Left ventricle myocardium superior (tissue), 1 donor: ENCODE data around the gene CNTNAP5. TPM values are rescaled to one million over a fixed set of nuclear protein-coding genes. Genes with fewer than 3 reads are reported as not detected.

Source experiments
- ATAC-seq: fragments of 200-7000 bp; cut with Tn5 transposase; one replicate; pipeline ENCODE4 v1.9.1; 2020; ENCODE audit warnings: mild to moderate bottlenecking, moderate library complexity
- DNase-seq: peaks from one replicate; pipeline ENCODE4 v3.0.0-alpha.2; 2020
- intact Hi-C: fragments of 100-400 bp; cut with micrococcal nuclease; formaldehyde crosslinking; loops from one replicate; pipeline ENCODE4 v1.11.0; 2022
- total RNA-seq: library from RNA; stranded (reverse); fragmentation: NEBNext Ultra II Directional; extraction: Animal tissue kit (Norgen Biotek cat#: 25700); gene quantifications from one replicate; pipeline ENCODE4 v1.2.1, GENCODE V29; 2021
- donor health status: DM: no; HTN: yes; CAD: no; lungs with severe emphysema.

The CNTNAP5 gene
- total RNA-seq, 1 donor from 2014 or later = not detected

DNA sequence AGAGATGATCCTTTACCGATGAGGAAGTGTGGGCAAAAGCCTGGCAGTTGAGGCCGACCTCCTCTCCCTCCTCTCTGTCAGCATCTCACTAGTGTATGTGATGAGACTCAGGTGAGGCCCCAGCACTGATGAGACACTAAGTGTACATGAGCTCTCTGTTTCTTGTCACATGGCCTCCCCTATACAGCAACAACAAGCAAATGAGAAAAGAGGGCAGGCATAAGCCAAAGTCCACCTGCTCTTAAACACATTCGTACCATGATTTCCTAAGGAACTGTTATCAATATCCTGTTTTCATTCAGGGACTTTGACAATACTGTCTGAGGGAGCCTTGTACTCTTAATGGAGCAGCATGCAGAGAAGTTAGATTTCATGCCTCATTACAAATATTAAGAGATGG, 113.0 kb downstream of the CNTNAP5 start:
- intact Hi-C loops = no loop called here
- ATAC-seq (no peak), DNase-seq (no peak)

DNA sequence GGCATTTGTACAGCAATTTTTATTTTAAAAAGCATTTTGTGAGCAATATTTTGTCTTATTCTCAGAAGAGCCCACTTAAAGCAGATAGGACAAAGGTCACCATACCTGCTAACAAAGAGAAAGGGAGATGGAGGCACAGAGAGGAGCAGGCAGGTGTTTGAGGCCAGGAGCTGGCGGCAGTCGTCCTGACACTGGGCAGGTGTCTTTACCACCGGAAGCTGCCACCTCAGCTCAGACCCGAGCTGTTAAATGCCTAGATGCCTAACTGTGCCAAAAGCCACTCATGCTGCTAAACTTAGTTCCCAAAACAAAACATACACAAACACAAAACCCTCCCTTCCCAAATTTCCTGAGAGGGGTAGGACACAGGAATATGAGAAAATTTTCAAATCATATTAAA, 120.9 kb downstream of the CNTNAP5 start:
- ATAC-seq (no peak), DNase-seq (no peak)
- intact Hi-C loops = no loop called here

DNA sequence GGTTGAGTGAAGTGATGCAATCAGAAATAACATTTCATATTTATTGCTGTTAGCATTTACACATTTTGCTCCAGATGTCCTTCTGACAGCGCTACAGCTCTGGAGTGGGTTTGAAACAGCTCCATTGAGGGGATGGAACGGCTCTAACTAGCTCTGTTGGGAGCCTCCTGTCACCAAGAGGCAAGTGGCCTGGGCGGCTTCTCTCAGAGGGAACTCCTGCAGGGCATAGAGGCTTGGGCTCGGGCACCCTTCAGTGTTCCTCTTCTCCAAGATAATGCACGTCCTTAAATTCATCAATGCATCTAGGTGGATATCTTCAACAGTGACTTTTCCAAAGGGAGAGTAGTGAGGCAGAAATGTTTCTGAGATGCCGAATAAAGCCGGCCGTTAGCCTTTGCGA, 122.5 kb downstream of the CNTNAP5 start:
- ATAC-seq (no peak), DNase-seq (no peak)
- intact Hi-C loops = no loop called here

DNA sequence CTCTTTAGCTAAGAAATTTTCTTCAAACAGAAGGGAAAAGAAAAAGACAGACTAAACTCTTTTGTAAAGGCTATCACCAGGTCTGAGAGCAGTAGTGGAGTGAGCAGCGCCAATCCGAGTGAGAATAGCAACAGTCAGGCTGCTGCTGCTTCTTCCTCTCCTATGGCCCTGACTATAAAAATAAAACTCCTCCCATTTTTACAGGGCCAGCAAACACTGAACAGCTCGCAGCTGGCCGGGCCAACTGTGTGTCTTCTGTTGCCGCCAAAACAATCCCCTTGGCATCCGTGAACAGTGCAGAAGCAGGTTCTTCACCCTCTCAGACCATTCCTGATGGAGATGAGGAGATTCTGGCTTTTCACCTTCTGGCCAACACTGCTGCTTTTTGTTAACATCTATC, 124.5 kb downstream of the CNTNAP5 start:
- no peak for DNase-seq
- intact Hi-C loops = no loop called here
- no peak for ATAC-seq

DNA sequence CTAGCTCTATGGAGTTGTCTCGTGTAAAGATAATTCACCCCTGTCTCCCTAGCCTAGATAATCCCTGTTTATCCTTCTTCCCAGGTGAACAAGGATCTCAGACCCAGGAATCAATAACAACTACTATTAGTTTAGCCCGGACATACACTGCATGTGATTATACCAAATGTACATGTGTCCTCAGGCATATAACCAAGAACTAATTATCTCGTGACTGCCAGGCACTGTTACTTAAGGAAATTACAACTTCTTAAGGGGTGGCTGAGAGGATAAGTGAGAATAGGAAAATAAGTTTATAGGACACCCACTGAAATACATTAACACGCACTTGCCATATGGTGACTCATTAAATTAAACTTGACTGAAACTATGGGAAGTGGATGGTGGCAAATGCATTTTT, 126.6 kb downstream of the CNTNAP5 start:
- intact Hi-C loops = no loop called here
- ATAC-seq (no peak), DNase-seq (no peak)

DNA sequence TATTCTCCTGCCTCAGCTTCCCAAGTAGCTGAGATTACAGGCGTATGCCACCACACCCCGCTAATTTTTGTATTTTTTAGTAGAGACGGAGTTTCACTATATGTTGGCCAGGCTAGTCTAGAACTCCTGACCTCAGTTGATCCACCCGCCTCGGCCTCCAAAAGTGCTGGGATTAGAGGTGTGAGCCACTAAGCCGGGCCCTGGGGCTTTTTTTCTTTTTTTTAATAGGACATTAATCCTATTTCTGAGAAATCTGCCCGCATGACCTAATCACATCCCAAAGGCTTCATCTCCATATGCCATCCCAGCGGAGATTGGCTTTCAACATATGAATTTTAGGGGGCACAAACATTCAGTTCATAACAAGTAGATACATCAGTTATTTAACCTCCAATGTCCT, 128.6 kb downstream of the CNTNAP5 start:
- intact Hi-C loops = no loop called here
- ATAC-seq = no peak

DNA sequence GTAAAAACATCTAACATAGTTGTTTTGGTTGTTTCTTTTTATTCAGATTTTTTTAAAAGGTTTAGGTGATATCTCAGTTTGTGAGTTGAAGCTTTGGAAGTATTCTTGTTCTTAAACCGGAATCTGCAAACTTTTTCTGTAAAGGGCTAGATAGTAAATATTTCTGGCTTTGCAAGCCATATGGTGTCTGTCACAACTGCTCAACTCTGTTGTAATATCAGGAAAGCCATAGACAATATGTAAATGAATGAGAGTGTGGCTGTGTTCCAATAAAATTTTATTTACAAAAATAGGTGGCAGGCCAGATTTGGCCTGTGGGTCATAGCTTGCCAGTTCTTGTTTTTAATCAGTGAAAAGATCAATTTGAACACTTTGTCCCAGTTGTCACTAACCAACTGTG, 134.1 kb downstream of the CNTNAP5 start:
- intact Hi-C loops = no loop called here
- ATAC-seq = no peak
- DNase-seq = no peak

More for the DNA sequence above, 128.6 kb downstream of the CNTNAP5 start:
- DNase-seq = no peak

DNA sequence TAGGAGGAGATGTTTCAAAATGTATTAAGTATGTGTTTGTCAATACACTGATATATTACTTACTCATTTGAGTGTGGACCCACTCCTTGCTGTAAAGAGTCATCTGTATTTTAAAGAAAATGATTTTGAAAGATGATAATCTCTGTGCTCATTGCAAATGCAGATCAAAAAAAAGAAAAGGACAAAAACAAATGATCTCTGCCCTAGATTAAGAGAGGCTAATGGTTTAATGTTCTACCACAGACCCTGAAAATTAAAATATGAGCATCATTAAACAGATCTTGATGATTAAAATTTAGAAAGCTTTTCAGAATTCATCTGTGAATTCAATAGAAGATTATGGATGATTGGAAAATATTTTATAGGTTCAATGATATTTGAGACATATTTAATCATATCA, 136.5 kb downstream of the CNTNAP5 start:
- DNase-seq = no peak

DNA sequence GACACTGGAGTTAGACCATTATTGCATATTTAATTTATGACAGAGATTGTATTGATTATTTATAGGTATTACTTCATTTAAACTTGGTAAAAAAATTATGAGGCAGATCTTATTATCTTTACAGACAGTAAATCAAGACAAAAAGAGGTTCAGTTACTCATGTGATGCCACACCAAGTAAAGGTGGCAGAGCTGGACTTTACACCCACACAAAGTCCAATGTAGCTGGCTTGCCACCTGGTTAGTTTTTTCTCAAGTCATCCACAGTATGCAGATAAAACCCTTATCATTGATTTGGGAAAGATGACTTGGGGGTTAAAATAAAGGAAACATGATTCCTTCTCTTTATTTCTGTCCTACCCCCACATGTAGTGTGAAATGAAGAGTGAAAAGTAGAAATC, 137.2 kb downstream of the CNTNAP5 start:
- DNase-seq (no peak), ATAC-seq (no peak)
- intact Hi-C loops = no loop called here

More for the DNA sequence above, 136.5 kb downstream of the CNTNAP5 start:
- intact Hi-C loops = no loop called here
- ATAC-seq = no peak

DNA sequence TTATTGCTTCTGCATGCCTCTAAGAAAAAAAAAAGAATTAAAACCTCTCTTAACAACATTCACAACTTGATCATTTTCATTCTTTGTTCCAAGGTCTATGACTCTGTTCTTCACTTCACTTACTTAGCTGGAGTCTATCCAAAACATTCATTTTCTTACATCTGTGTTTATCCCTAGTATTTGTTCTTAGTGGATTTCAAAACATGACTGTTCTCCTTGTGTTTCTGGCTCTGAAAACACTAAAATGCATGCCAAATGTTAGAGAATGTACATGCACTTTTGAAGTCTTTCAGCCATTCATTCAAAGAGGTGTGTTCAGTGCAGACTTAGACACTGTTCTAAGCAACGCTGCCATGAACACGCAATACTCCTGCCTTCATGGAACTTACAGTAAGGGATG, 138.8 kb downstream of the CNTNAP5 start:
- no peak for ATAC-seq
- DNase-seq = no peak
- intact Hi-C loops = no loop called here

DNA sequence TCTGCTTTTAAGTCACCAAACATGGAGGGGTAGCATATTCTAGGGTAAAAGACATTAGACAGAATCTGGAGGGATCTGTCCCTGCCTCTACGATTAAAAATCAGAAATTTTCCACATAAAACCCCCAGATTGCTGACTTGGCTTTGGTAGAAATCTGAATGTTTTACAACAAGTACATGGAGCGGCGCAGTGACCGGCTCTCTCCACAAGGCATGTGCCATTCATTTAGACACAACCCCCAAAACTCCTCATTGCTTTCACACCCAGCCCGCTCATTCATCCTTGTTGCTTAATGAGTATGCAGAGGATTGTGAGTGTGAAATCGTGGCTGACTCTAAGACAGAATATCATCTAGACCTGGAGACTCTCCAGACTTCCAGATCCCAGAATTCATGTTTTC, 140.6 kb downstream of the CNTNAP5 start:
- intact Hi-C loops = no loop called here
- ATAC-seq (no peak), DNase-seq (no peak)

DNA sequence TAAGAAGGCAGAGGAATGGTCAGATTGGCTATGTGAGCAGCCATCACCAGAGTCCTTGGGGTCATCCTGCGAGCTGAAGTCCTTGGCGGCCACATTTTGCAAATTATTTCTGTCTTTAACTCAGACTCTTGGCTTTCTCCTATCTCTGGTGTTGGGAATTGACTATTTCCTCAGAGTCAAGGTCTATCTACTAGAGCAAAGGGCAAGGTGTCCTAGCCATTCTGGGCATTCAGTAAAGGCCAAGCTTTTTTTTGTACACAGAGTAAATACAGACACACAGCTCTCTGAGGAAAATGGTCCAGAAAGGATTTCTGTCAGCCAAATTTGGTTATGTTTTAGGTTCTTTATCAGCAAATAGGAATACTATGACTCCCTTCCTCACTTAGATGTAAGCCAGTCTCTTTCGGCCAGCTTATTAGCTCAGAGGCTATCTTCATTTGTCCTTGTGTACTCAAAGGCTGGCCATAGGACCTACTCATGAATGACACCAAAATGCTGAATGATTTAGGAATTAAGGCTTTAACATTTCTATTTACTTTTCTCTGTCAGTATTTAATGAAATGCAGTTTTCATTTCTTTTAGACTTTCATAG, 146.5 kb downstream of the CNTNAP5 start:
- ATAC-seq = no peak
- no peak for DNase-seq
- intact Hi-C loops = no loop called here

DNA sequence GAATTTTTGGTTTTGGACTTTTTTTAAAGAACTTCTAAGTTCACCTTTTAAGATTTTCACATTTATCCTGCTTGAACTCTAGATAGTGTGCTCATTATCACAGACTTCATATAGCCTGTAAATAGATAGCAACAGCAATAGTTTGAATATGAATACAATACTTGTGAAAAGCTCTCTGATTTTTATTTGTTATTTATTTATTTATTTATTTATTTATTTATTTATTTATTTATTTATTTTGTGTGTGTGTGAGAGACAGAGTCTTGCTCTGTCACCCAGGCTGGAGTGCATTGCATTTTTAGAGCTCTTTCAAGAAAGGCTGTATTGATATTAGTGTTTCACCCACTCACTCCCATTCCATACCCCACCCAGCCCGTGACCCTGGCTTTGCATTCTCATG, 153.6 kb downstream of the CNTNAP5 start:
- ATAC-seq (no peak), DNase-seq (no peak)
- intact Hi-C loops = no loop called here

DNA sequence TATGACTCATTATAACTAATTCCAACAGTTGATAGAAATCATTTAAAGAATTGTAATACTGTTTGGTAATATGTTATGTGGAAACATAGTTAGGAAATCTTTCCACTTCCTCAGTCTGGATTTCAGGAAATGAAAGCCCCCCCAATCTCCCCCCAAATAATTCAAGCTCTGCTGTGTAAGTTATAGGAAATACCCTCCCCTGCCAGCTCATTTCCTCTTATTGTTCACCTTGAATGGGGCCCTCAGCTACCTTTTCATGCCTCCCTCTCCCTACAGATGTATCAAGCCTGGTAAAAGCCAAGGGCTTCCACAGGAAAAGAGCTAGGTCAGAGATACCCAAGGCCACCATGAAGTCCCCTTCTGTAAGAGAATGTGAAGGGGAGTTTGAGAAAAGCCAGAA, 155.5 kb downstream of the CNTNAP5 start:
- intact Hi-C loops = no loop called here
- no peak for DNase-seq
- ATAC-seq = no peak

DNA sequence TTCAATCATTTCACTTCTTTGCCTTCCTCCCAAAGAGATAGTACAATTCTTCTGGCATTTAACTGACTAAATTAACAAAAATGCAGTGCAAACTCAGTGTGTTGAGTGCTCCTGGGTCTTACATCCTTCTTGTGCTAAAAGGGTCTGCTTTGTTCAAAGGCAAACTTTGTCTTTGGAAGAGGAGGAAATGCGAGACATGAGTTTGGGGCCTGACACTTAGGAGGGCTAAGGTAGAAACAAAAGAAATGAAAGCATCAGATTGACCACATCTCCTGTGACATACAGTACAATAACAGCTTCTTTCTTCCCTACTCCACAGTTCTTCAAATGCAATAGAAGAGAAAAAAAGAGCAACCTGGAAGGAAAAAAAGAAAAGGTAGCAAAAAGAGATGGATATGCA, 161.7 kb downstream of the CNTNAP5 start:
- intact Hi-C loops = no loop called here
- no peak for ATAC-seq
- no peak for DNase-seq

DNA sequence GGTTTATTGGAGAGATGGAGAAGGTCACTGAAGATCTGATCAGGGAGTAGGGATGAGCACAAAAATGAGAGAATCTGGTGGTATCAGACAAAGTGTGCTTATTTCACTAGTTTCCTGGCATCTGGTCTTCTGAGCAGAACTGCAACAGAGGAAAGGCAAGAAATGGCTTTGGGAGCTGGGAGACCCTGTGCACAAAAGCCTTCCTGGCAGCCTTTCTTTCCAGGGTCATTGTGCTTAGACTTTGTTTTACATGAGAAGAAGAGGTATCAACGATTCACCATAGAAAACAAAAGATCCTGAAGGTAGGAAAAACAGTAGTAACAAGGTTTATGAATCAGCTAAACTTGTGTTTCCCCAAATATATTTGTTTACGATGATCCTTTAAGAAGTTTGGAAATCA, 162.9 kb downstream of the CNTNAP5 start:
- DNase-seq (no peak), ATAC-seq (no peak)
- intact Hi-C loops = no loop called here

DNA sequence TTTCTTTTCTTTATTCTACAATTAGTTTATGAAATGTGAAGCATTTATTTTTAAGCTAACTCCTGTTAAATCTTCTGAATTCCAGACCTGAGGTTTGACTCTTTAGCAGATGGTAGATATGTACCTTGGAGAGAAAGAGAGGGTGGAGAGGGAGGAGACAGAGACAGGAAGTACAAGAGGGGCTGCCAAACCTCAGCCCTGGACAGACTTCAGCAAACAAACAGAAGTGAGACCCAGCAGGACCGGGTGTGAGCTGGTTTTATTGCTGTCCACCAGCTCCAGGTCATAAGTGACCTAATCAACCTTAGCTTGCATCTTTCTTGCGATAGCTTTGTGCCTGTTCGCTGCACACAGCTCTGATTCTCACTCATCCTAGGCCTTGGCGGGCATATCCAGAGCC, 168.6 kb downstream of the CNTNAP5 start:
- intact Hi-C loops = no loop called here
- no peak for ATAC-seq
- no peak for DNase-seq

DNA sequence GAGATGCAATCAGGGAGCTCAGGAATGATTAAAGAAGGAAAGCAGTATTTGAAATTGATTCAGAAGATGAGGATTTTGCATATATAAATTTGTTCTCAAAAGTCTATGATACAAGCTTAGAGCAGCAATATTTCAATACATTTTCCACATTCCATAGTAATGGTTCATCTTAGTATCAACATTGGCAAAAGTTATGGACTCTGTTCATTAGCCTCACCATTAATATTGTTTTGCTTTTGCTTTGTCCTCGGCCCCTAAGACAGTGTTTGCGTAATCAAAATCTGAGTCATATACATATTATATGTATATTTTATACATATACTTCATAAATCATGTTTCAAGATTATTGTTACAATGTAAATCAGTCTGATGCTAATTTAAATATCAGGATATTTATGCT, 176.6 kb downstream of the CNTNAP5 start:
- no peak for ATAC-seq
- intact Hi-C loops = no loop called here
- no peak for DNase-seq

DNA sequence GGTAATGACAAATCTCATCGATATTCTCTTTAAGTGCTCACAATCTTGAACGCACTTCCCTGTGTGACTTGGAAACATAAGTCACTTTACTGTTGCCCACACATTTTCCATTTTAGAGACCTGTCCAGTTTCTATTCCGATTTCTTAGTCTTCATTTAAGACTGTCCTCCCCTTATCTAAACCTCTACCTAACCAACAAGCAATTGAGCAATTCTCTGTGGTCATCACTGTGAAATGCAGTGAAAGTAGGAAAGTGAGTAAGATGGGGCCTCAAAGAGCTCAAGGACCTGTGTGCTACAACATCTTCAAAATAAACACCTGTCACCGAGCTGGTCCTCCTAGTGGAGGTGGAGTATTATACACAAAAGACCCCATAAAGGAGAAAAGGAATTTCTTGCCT, 184.4 kb downstream of the CNTNAP5 start:
- intact Hi-C loops = no loop called here
- ATAC-seq = no peak
- DNase-seq = no peak

DNA sequence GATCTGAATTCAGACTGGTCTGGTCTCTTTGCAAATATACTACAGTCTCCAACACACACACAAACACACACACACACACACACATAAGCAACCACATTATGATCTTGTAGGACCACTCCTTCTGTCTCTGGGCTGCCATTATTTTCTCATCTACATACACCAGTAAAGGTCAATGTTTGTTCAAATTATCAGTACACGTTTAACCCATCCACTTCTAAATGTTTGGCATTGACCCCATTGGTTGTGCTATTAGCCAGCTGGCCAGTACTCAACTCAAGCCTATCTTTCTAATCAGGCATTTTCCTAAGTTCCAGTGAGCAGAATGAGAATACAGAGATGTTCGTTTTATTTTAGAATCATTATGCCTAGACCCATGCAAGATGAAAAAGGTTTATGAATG, 186.4 kb downstream of the CNTNAP5 start:
- no peak for DNase-seq
- ATAC-seq = no peak
- intact Hi-C loops = no loop called here

DNA sequence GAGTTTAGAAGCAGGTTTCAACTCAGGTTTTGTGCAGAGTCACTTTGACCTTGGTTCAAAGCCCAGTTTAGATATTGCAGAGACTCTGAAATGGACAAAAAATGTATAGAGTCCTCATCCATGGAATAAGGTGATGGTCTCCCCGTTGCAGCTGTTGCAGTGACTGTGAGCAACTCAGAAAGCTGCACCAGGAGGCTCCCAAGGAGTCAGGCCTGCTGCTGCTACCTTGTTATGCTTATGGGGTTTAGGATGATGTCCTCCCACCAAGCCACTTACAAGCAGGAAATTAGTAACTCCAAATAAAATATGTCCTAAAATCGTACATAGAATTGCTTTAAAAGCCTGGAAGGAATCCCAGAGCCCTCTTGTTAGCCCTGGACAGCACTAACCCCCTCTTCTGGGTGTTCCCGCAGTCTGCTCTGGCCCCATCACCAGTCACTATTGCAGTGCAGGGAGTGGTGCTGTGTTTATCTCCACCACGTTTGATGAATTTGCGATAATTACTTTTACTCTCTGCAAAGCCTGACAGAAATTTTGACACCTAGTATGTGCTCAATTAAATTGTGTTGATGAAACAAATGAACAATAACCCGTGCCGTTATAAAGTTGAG, 189.0 kb downstream of the CNTNAP5 start:
- no peak for ATAC-seq
- intact Hi-C loops = no loop called here
- no peak for DNase-seq

DNA sequence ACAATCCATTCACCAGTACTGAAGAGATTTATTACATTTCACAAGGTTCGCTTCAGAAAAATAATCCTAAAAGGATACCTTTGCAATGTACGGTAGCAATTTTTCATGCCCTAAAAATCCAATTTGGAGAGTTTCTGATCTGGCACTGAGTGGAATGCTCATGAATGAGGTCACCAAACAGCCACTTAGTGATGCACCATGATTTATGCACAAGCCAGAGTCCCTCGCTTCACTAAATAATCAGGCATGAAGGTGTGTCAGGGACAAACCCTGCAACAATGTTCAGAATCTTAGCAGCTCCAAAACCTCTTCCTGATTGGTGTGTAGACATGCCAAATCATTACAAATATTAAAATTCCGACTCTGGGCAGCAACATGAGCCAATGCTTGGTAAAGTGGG, 221.1 kb downstream of the CNTNAP5 start:
- intact Hi-C loops = no loop called here
- ATAC-seq (no peak), DNase-seq (no peak)
